Neuron (in vitro differentiated cells): ENCODE data around the gene KEL.

Experiments
- H2AFZ ChIP-seq: one replicate; pipeline ENCODE4 v1.6.1; 2013; ENCODE audit warnings: low read depth, mild to moderate bottlenecking, inconsistent platforms, low read length, moderate library complexity
- H3K27me3 ChIP-seq: one replicate; pipeline ENCODE4 v1.6.1; 2013; ENCODE audit warnings: low read length; ENCODE audit not compliant: insufficient read depth
- H3K36me3 ChIP-seq: one replicate; pipeline ENCODE4 v1.6.1; 2013; ENCODE audit warnings: low read length; ENCODE audit not compliant: insufficient read depth
- H3K4me1 ChIP-seq: one replicate; pipeline ENCODE4 v1.6.1; 2013; ENCODE audit warnings: low read length; ENCODE audit not compliant: insufficient read depth
- H3K4me3 ChIP-seq: 2 replicates; pipeline ENCODE4 v1.5.1; 2013; ENCODE audit warnings: mild to moderate bottlenecking, low read length, moderate library complexity
- H3K9me3 ChIP-seq: one replicate; pipeline ENCODE4 v1.6.1; 2013; ENCODE audit warnings: low read length

The KEL gene

DNA sequence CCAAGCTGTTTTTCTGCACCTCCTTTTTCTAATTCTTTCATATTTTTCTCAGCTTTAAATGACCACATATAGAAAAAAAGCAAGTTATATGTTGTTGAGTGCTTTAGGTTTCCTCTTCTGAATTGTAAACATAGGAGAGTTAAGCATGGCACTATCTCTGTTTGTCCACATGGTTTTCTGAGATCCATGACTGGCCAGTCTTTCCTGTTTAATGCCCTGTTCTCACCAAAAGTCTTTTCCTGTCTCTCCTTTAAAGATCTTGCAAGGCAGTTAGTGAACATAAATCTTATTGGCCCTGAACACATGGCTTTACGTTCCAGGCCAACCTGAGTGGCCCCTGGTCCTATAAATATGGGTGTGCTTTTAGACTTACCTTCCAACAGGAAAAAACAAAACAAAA, 48.0 kb downstream of the KEL start:
- H2AFZ ChIP-seq: no peak overlapping the region
- H3K4me1 ChIP-seq: no peaks in the 10 kb centered on the region
- H3K36me3 ChIP-seq: no peaks in the 10 kb centered on the region
- no peaks in the 10 kb centered on the region for H3K9me3 ChIP-seq
- H3K4me3 ChIP-seq: no peak overlapping the region
- no peaks in the 10 kb centered on the region for H3K27me3 ChIP-seq

DNA sequence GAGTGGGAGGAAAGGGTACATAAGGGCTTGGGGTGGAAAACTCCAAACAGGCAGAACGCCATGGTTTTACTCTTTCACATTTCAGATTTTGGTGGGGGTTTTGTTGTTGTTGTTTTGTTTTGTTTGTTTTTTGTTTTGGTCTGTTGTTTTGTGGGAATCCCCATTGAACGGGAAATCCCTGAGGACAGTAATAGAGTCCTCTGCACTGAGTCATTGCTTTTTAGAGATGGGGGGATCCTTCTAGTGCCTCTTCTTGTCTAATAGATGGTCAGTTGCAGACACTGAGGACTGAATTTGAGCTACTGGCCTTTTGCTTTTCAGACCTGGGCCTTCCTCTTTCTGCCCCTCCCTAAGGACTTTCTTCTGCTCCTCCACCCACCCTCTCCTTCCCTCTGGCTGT, 48.6 kb downstream of the KEL start:
- H3K36me3 ChIP-seq: no peaks in the 10 kb centered on the region
- H3K9me3 ChIP-seq: no peaks in the 10 kb centered on the region
- no peaks in the 10 kb centered on the region for H3K4me1 ChIP-seq
- H3K27me3 ChIP-seq: no peaks in the 10 kb centered on the region
- no peak overlapping the region for H2AFZ ChIP-seq
- H3K4me3 ChIP-seq: no peak overlapping the region

DNA sequence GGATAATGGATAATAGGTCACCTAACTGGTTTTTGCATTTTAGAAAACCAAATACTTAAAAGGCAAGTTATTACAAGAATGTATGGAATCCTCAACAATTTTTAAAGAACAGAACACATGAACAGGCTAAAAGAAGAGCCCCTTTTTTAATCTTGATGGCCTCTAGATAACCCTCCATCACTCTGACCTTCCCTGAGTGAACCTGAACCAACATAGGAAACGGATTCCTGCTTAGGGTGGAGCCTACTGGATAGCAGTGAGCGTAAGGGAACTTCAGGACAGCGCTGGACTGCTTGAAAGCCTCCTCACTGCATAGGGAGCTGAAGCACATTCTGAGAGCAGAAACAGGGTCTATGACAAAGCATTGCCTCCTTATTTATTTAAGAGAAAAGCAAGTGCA, 49.1 kb downstream of the KEL start:
- Histone ChIP-seq H3K9me3 (no peaks in the 10 kb centered on the region), H3K4me3 (no peak overlapping the region), H2AFZ (no peak overlapping the region), H3K27me3 (no peaks in the 10 kb centered on the region), H3K4me1 (no peaks in the 10 kb centered on the region), H3K36me3 (no peaks in the 10 kb centered on the region)

GRCh38 chr7:142910481-142910880, 51.7 kb downstream of the KEL start:
- H3K4me1 ChIP-seq: no peaks in the 10 kb centered on the region
- no peaks in the 10 kb centered on the region for H3K9me3 ChIP-seq
- H3K27me3 ChIP-seq: no peaks in the 10 kb centered on the region
- H3K4me3 ChIP-seq: no peak overlapping the region
- H3K36me3 ChIP-seq: no peaks in the 10 kb centered on the region
- H2AFZ ChIP-seq: no peak overlapping the region

DNA sequence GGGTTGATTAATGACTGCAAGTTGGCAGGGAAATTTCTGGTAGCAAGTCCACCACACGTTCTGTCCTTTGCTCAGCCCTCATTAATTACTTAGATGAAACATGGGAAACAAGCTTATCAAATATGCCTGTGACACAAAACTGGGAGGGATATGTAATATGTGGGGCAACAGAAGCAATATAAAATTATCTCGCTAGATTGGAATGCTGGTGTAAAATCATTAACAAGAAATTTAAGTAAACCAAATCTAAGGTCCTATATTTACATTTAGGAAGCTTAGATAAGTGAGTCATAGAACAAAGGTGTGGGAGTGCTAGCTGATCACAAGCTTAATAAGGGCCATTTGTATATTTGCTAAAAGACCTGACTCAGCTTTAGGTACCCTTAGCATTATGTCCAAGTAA, 52.1 kb downstream of the KEL start:
- H3K9me3 ChIP-seq: no peaks in the 10 kb centered on the region
- no peak overlapping the region for H2AFZ ChIP-seq
- H3K27me3 ChIP-seq: no peaks in the 10 kb centered on the region
- H3K4me3 ChIP-seq: no peak overlapping the region
- H3K36me3 ChIP-seq: no peaks in the 10 kb centered on the region
- H3K4me1 ChIP-seq: no peaks in the 10 kb centered on the region

DNA sequence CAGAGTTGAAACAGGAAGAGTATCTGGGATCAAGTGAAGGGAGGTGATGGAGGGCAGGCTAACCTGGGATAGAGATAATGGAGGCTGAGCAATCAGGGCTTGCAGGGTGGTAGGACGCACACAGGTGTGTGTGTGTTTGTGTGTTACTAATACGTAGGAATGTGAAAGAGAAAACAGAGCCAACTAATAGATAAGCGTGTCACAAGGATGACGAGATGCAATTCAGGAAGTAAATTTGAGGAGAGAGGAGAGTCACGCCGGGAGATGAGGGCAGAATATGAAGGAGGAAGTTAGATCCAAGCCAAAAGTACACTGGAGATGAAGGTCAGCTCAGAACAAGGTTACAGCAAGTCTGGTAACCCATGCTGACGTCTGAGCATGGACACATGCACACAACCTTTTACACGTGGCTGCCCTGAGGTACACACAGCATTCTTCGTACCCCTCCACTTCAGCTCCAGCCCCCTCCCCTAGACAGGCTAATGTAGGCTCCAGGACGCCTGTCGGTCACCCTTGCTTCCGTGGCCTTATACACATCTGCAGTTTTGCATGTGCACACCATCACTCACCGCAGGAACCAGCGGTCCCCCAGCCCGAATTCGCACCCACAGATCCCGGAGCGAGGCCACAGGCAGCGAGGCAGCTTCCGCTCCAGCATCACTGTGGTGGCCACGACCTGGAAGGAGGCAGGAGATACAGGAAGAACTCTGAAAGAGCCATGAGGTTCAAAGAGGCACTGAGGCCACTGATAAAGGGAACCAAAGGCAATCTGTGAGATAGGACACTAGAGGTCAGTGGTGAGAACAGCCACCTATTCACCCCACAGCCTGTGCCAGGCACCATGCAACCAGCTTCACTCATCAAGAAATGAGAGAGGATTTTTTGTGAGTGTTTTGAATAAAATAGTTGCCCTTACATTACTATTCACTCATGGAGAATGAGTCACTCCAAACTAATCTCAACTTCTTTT, 53.0 kb downstream of the KEL start:
- no peak overlapping the region for H3K4me3 ChIP-seq
- H3K27me3 ChIP-seq: no peaks in the 10 kb centered on the region
- no peak overlapping the region for H2AFZ ChIP-seq
- H3K36me3 ChIP-seq: no peaks in the 10 kb centered on the region
- H3K4me1 ChIP-seq: no peaks in the 10 kb centered on the region
- no peaks in the 10 kb centered on the region for H3K9me3 ChIP-seq

DNA sequence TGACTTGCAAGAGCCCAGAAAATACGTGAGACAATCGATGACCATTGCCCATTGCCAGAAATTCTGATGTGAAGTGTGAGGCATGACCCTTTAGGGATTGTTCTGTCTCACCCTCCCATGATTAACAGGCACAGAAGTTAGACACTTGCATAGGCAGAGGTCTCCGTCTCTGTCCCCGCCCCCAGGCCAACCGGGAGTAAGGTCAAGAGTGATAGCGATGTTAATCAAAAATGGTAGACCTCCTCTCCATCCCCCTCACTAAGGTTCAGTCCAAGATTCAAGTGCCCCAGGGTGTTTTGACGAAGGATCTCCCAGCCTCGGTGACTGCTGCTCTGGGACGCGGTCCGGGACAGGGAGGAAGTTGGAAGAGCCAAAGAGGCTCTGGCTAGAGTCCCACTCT, 53.9 kb downstream of the KEL start:
- no peaks in the 10 kb centered on the region for H3K4me1 ChIP-seq
- H3K36me3 ChIP-seq: no peaks in the 10 kb centered on the region
- no peaks in the 10 kb centered on the region for H3K9me3 ChIP-seq
- no peak overlapping the region for H3K4me3 ChIP-seq
- no peaks in the 10 kb centered on the region for H3K27me3 ChIP-seq
- no peak overlapping the region for H2AFZ ChIP-seq

DNA sequence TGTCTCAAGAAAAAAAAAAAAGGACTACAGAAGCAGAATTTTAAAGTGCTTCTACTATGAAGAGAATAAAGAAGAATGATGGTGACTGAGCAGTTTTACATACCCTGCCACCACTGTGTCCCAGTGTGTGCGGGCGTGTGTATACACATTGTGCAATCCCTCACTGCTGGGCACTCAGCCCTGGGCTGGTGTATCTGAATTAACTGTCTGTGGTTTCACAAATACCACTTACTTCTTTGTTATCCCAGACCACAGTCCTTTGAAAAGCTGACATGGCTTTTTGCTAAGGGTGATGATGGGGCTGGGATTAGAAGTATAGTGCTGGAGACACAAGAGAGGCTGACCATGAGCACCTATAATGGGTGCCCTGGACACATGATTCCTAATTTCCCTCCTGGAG, 55.5 kb downstream of the KEL start:
- H3K27me3 ChIP-seq: no peaks in the 10 kb centered on the region
- H3K9me3 ChIP-seq: no peaks in the 10 kb centered on the region
- H3K4me1 ChIP-seq: no peaks in the 10 kb centered on the region
- no peaks in the 10 kb centered on the region for H3K36me3 ChIP-seq
- H3K4me3 ChIP-seq: no peak overlapping the region
- H2AFZ ChIP-seq: no peak overlapping the region

DNA sequence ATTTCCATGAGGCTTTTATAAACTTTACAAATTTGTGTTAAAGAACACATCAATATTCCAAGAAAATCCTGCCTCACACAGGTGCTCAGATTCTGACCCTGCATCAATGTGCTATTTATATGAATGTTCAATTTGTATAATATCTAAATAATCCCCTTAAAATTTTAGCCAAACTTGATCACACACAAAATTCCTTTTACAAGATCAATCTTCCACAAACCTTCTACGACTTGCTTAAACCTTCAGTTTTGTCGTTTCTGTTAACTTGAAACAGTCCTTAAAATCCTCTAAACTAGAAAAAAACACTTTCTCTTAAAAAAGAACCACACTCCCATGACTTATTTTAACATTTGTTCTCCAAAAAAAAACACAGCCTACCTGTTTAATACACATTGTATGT, 56.4 kb downstream of the KEL start:
- no peaks in the 10 kb centered on the region for H3K36me3 ChIP-seq
- H3K4me1 ChIP-seq: no peaks in the 10 kb centered on the region
- H3K4me3 ChIP-seq: no peak overlapping the region
- H2AFZ ChIP-seq: no peak overlapping the region
- H3K9me3 ChIP-seq: no peaks in the 10 kb centered on the region
- H3K27me3 ChIP-seq: no peaks in the 10 kb centered on the region

DNA sequence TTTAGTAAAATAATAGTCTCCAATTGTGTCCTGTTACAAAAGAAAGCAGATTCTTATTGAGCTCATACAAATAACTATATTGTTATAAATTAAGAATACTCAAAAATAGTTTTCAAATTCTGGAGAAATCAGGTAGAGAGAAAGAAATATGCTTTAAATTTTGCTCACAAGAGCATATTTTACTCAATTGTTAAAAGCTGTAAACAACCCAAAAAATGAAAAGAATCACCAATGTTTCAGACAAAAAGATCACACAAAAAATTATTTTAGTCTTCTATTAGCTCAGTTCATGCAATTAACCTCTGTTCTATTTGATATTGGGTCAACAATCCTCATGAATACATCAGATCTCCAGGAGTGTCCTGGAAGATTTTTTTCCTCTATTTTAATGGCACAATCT, 58.0 kb downstream of the KEL start:
- H3K4me3 ChIP-seq: no peak overlapping the region
- H3K4me1 ChIP-seq: no peaks in the 10 kb centered on the region
- no peaks in the 10 kb centered on the region for H3K36me3 ChIP-seq
- no peak overlapping the region for H2AFZ ChIP-seq
- no peaks in the 10 kb centered on the region for H3K27me3 ChIP-seq
- H3K9me3 ChIP-seq: no peaks in the 10 kb centered on the region

GRCh38 chr7:142901426-142902259, 60.5 kb downstream of the KEL start:
- Histone ChIP-seq H3K36me3 (no peaks in the 10 kb centered on the region), H2AFZ (no peak overlapping the region), H3K4me1 (no peaks in the 10 kb centered on the region), H3K9me3 (no peaks in the 10 kb centered on the region), H3K4me3 (no peak overlapping the region), H3K27me3 (no peaks in the 10 kb centered on the region)

- no peaks in the 10 kb centered on the region for H3K36me3 ChIP-seq
- no peaks in the 10 kb centered on the region for H3K4me1 ChIP-seq
- H2AFZ ChIP-seq: no peak overlapping the region
- no peaks in the 10 kb centered on the region for H3K9me3 ChIP-seq
- H3K4me3 ChIP-seq: no peak overlapping the region
- H3K27me3 ChIP-seq: no peaks in the 10 kb centered on the region
Measured at GRCh38 chr7:142899661-142900060, 62.5 kb downstream of the KEL start.

GRCh38 chr7:142898377-142899170, 63.6 kb downstream of the KEL start:
- H3K9me3 ChIP-seq: no peaks in the 10 kb centered on the region
- H3K4me3 ChIP-seq: no peak overlapping the region
- H2AFZ ChIP-seq: no peak overlapping the region
- H3K4me1 ChIP-seq: no peaks in the 10 kb centered on the region
- no peaks in the 10 kb centered on the region for H3K27me3 ChIP-seq
- no peaks in the 10 kb centered on the region for H3K36me3 ChIP-seq
